NT2/D1 (cell line): ENCODE measurements around the gene MCTP1.

Source experiments
- SUZ12 ChIP-seq: IDR thresholded peaks from 2 replicates; pipeline ENCODE4 v1.6.1; 2011; ENCODE audit not compliant: insufficient read length, insufficient read depth; ENCODE audit errors: extremely low read depth
- YY1 ChIP-seq: IDR thresholded peaks from 2 replicates; pipeline ENCODE4 v1.6.1; 2011; ENCODE audit not compliant: insufficient read length, insufficient read depth
- ZNF274 ChIP-seq: IDR thresholded peaks from 2 replicates; pipeline ENCODE4 v1.6.1; 2011; ENCODE audit warnings: mild to moderate bottlenecking, low read depth, low read length

GRCh38 chr5:94709277-94709676 lies 575.6 kb downstream of the MCTP1 start:
- TF ChIP-seq SUZ12 = no peak
- TF ChIP-seq ZNF274 = no peak
- no peak for TF ChIP-seq YY1
